Measurements from ENCODE around the gene SNED1. TPM values are rescaled to one million over a fixed set of nuclear protein-coding genes. Genes with fewer than 3 reads are reported as not detected.

SNED1 gene
- total and polyA plus RNA-seq, 2 experiments from 2014 or later = 1.5 to 2.8 TPM

DNA sequence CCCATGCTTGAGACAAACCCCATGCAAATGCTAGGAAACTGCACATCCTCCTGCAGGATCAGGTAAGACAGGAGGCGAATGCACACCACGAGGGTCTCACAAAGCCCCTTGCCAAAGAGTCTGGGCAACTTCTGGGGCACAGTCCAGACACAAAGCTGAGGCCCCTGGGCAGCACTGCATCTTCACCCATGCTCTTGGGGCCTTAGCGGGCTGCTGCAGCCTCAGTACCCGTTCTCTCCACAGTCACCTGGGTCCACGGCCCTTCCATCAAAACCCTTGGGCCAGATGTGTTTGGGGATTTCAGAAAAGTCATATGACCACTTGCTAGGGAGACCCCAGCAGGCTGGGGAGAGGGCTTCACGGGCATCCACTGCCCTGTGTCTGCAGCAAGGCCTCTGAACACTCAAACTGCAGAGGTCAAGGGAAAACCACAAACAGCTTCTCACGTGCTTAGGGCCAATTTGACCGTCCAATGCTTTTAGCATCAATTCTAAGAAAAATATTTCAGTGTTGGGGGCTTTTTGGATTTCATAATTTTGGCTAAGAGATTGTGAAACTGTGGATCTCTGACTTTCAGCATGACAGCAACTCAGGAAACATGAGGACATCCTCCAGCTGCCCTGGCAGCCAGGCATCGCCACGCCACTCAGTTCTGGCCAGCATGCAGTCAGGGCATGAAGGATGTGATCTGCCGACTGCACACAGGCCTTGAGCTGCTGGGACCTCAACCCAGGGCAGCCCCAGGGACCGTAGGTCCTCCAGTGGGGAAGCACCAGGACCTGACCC, 130.9 kb downstream of the SNED1 start:
- H3K27me3 Mint-ChIP-seq (ENCODE audit: insufficient read depth, low read depth, poor library complexity) = no peaks in the 10 kb centered on the region
- Histone ChIP-seq H4K20me1 (replicated peaks; ENCODE audit: insufficient read depth) (no peaks in the 10 kb centered on the region), H3K36me3 (ENCODE audit: insufficient read depth) (0 out of 2 replicates have a peak, but pooled peaks cover 4% of the 10 kb centered on the region), H3K4me3 (no peak overlapping the region), H3K4me2 (no peak overlapping the region), H3F3A (replicated peaks; ENCODE audit: low read depth) (no peaks in the 10 kb centered on the region), H3K4me1 (ENCODE audit: insufficient read depth) (no peaks in the 10 kb centered on the region), H3K27me3 (ENCODE audit: insufficient read depth) (no peaks in the 10 kb centered on the region), H3K9me2 (ENCODE audit: insufficient read depth) (no peaks in the 10 kb centered on the region), H3K27ac (ENCODE audit: low read depth) (no peak overlapping the region), H3K79me2 (replicated peaks; ENCODE audit: insufficient read depth) (no peaks in the 10 kb centered on the region), H2AFZ (no peak overlapping the region)
- TF ChIP-seq NANOG (IDR thresholded peaks at IDR 0.05; ENCODE audit: borderline replicate concordance) (no peak), POLR2AphosphoS5 (IDR thresholded peaks at IDR 0.05; ENCODE audit: low read depth) (no peak), EZH2 (IDR thresholded peaks at IDR 0.05; ENCODE audit: low read depth, unreplicated experiment) (no peak), ZNF331 (CRISPR knock-in tag; IDR thresholded peaks at IDR 0.05; ENCODE audit: low read depth) (no peak), EZH2phosphoT487 (IDR thresholded peaks at IDR 0.05; ENCODE audit: unreplicated experiment) (no peak), CREB1 (CRISPR knock-in tag; IDR thresholded peaks at IDR 0.05; ENCODE audit: low read depth) (no peak), ZNF114 (CRISPR knock-in tag; IDR thresholded peaks at IDR 0.05) (no peak)
- TF ChIP-seq, protein P1, sequence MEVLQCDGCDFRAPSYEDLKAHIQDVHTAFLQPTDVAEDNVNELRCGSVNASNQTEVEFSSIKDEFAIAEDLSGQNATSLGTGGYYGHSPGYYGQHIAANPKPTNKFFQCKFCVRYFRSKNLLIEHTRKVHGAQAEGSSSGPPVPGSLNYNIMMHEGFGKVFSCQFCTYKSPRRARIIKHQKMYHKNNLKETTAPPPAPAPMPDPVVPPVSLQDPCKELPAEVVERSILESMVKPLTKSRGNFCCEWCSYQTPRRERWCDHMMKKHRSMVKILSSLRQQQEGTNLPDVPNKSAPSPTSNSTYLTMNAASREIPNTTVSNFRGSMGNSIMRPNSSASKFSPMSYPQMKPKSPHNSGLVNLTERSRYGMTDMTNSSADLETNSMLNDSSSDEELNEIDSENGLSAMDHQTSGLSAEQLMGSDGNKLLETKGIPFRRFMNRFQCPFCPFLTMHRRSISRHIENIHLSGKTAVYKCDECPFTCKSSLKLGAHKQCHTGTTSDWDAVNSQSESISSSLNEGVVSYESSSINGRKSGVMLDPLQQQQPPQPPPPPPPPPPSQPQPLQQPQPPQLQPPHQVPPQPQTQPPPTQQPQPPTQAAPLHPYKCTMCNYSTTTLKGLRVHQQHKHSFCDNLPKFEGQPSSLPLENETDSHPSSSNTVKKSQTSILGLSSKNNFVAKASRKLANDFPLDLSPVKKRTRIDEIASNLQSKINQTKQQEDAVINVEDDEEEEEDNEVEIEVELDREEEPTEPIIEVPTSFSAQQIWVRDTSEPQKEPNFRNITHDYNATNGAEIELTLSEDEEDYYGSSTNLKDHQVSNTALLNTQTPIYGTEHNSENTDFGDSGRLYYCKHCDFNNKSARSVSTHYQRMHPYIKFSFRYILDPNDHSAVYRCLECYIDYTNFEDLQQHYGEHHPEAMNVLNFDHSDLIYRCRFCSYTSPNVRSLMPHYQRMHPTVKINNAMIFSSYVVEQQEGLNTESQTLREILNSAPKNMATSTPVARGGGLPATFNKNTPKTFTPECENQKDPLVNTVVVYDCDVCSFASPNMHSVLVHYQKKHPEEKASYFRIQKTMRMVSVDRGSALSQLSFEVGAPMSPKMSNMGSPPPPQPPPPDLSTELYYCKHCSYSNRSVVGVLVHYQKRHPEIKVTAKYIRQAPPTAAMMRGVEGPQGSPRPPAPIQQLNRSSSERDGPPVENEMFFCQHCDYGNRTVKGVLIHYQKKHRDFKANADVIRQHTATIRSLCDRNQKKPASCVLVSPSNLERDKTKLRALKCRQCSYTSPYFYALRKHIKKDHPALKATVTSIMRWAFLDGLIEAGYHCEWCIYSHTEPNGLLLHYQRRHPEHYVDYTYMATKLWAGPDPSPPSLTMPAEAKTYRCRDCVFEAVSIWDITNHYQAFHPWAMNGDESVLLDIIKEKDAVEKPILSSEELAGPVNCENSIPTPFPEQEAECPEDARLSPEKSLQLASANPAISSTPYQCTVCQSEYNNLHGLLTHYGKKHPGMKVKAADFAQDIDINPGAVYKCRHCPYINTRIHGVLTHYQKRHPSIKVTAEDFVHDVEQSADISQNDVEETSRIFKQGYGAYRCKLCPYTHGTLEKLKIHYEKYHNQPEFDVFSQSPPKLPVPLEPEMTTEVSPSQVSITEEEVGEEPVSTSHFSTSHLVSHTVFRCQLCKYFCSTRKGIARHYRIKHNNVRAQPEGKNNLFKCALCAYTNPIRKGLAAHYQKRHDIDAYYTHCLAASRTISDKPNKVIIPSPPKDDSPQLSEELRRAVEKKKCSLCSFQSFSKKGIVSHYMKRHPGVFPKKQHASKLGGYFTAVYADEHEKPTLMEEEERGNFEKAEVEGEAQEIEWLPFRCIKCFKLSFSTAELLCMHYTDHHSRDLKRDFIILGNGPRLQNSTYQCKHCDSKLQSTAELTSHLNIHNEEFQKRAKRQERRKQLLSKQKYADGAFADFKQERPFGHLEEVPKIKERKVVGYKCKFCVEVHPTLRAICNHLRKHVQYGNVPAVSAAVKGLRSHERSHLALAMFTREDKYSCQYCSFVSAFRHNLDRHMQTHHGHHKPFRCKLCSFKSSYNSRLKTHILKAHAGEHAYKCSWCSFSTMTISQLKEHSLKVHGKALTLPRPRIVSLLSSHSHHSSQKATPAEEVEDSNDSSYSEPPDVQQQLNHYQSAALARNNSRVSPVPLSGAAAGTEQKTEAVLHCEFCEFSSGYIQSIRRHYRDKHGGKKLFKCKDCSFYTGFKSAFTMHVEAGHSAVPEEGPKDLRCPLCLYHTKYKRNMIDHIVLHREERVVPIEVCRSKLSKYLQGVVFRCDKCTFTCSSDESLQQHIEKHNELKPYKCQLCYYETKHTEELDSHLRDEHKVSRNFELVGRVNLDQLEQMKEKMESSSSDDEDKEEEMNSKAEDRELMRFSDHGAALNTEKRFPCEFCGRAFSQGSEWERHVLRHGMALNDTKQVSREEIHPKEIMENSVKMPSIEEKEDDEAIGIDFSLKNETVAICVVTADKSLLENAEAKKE (CRISPR knock-in tag; IDR thresholded peaks at IDR 0.05) = no peak
- no peak overlapping the region for H3K27ac Mint-ChIP-seq
- DNase-seq (ENCODE audit: low spot score) (no peak), ATAC-seq (no peak)
- H3K4me3 Mint-ChIP-seq = no peak overlapping the region
- no peaks in the 10 kb centered on the region for H3K4me1 Mint-ChIP-seq
- no peaks in the 10 kb centered on the region for H3K9me3 Mint-ChIP-seq
- H3K36me3 Mint-ChIP-seq (ENCODE audit: low read depth) = peaks cover 32% of the 10 kb centered on the region

Data from GM23338 (cell line).